PC-3 (cell line): ENCODE measurements around the gene TEC. TPM values are rescaled to one million over a fixed set of nuclear protein-coding genes. Genes with fewer than 3 reads are reported as not detected.

Source experiments
- ATAC-seq: fragments of 200-7000 bp; cut with Tn5 transposase; 2 replicates; pipeline ENCODE4 v1.9.1; 2020; ENCODE audit warnings: mild to moderate bottlenecking, moderate library complexity
- BruUV-seq: library from RNA; stranded (reverse); fragments of 400-500 nt; replicated peaks from 2 replicates; lab custom pipeline; 2021; lab: Mats Ljungman, UMichigan
- CTCF ChIA-PET: fragments of 300-600 bp; sonication (Branson Sonifier 250); formaldehyde crosslinking; loops from one replicate; lab custom pipeline; 2022; ENCODE audit warnings: antibody characterized with exemption; lab: Charles Lee
- POLR2A ChIA-PET: fragments of 300-600 bp; sonication (Branson Sonifier 250); formaldehyde crosslinking; loops from one replicate; lab custom pipeline; 2022; ENCODE audit warnings: antibody characterized with exemption; ENCODE audit not compliant: unreplicated experiment; lab: Charles Lee
- DNase-seq: peaks from one replicate; pipeline ENCODE4 v3.0.0-alpha.2; 2015
- H2AFZ ChIP-seq: fragments of 300-600 bp; sonication (generic); 2 replicates; pipeline ENCODE4 v1.6.0; 2016; ENCODE audit warnings: antibody characterized with exemption, low read length
- H3F3A ChIP-seq: fragments of 300-600 bp; sonication (generic); one replicate; pipeline ENCODE4 v1.6.0; 2017; ENCODE audit warnings: antibody characterized with exemption, low read length, control low read depth, mild to moderate bottlenecking; ENCODE audit not compliant: unreplicated experiment
- H3K27ac ChIP-seq: fragments of 300-600 bp; sonication (generic); 2 replicates; pipeline ENCODE4 v1.5.1; 2016; ENCODE audit warnings: mild to moderate bottlenecking, low read length
- H3K27me3 ChIP-seq: fragments of 300-600 bp; sonication (generic); 2 replicates; pipeline ENCODE4 v1.6.1; 2016; ENCODE audit warnings: low read length, mixed read lengths
- H3K36me3 ChIP-seq: fragments of 300-600 bp; sonication (generic); 2 replicates; pipeline ENCODE4 v1.6.1; 2016; ENCODE audit warnings: low read depth, mixed run types, low read length, mixed read lengths
- H3K4me1 ChIP-seq: fragments of 300-600 bp; sonication (generic); 2 replicates; pipeline ENCODE4 v1.5.1; 2016; ENCODE audit warnings: low read length; ENCODE audit not compliant: insufficient read depth
- H3K4me2 ChIP-seq: fragments of 300-600 bp; sonication (generic); 2 replicates; pipeline ENCODE4 v1.6.0; 2016; ENCODE audit warnings: low read length
- H3K4me3 ChIP-seq: fragments of 300-600 bp; sonication (generic); 2 replicates; pipeline ENCODE4 v1.5.1; 2016; ENCODE audit warnings: mild to moderate bottlenecking, low read length, mixed read lengths
- H3K79me2 ChIP-seq: fragments of 300-600 bp; sonication (generic); 2 replicates; pipeline ENCODE4 v1.6.1; 2017; ENCODE audit warnings: low read length, mixed read lengths
- H3K9ac ChIP-seq: fragments of 300-600 bp; sonication (generic); 2 replicates; pipeline ENCODE4 v1.6.0; 2016; ENCODE audit warnings: mild to moderate bottlenecking, low read length
- H3K9me2 ChIP-seq: fragments of 300-600 bp; sonication (generic); replicated peaks from 2 replicates; pipeline ENCODE4 v1.6.1; 2016; ENCODE audit warnings: mixed run types, low read length, mixed read lengths
- H3K9me3 ChIP-seq: fragments of 300-600 bp; sonication (generic); 2 replicates; pipeline ENCODE4 v1.6.1; 2016; ENCODE audit warnings: low read length, mixed read lengths
- H4K20me1 ChIP-seq: fragments of 300-600 bp; sonication (generic); 2 replicates; pipeline ENCODE4 v1.6.1; 2016; ENCODE audit warnings: low read length, mixed read lengths
- CTCF ChIP-seq: fragments of 300-600 bp; sonication (generic); conservative IDR thresholded peaks from 2 replicates; pipeline ENCODE4 v1.5.1; 2017; ENCODE audit warnings: antibody characterized with exemption, low read depth, mild to moderate bottlenecking, low read length
- EZH2 ChIP-seq: fragments of 300-600 bp; sonication (generic); IDR thresholded peaks from one replicate; pipeline ENCODE4 v1.6.1; 2017; ENCODE audit warnings: antibody characterized with exemption, mild to moderate bottlenecking, low read length; ENCODE audit not compliant: unreplicated experiment
- EZH2phosphoT487 ChIP-seq: fragments of 300-600 bp; sonication (generic); IDR thresholded peaks from 2 replicates; pipeline ENCODE4 v1.6.1; 2018; ENCODE audit warnings: mild to moderate bottlenecking, antibody characterized with exemption, low read length, borderline replicate concordance
- intact Hi-C: fragments of 100-400 bp; cut with micrococcal nuclease; formaldehyde crosslinking; loops from 2 replicates; pipeline ENCODE4 v1.9.0; 2023
- total RNA-seq: library from RNA; depleted of rRNA; stranded (reverse); fragments of >200 nt; gene quantifications from 2 replicates; pipeline ENCODE4 v1.2.3, GENCODE V29; 2014

The TEC gene
- total RNA-seq, 1 experiment from 2014 or later: 10.4 TPM

DNA sequence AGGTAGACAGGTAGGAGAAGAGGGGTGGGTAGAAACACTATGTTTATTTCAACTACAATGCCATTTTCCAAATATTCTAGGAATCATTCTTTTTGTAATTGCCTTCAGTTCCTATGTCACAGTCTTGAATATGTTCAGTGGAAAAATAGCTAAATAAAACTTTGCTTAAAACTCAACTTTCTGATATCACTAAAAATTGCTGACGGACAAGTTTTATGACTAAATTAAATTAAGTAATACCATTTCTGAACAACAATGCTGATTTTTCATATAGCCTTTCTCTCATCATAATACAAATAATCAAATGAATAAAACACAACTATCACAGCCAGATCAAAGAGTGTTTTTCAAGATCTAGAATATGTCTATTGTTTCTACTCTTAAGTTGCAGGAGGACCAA is 53.1 kb downstream of the TEC start:
- ChIA-PET POLR2A (no interaction called here), CTCF (no interaction called here)
- H3K9ac ChIP-seq: no peak overlapping the region
- no peaks in the 10 kb centered on the region for H3K27me3 ChIP-seq
- H3K27ac ChIP-seq: no peak overlapping the region
- DNase-seq: no peak
- H2AFZ ChIP-seq: no peak overlapping the region
- no peak for ATAC-seq
- no peaks in the 10 kb centered on the region for H3K4me1 ChIP-seq
- intact Hi-C loops: no loop called here
- TF ChIP-seq EZH2 (no peak), CTCF (no peak), EZH2phosphoT487 (no peak)
- no peaks in the 10 kb centered on the region for H3K9me2 ChIP-seq
- no peaks in the 10 kb centered on the region for H4K20me1 ChIP-seq
- no peaks in the 10 kb centered on the region for H3K36me3 ChIP-seq
- H3K4me2 ChIP-seq: no peak overlapping the region
- no peaks in the 10 kb centered on the region for H3K9me3 ChIP-seq
- H3K79me2 ChIP-seq: no peaks in the 10 kb centered on the region
- H3F3A ChIP-seq: no peaks in the 10 kb centered on the region
- BruUV-seq: no TSS peak
- no peak overlapping the region for H3K4me3 ChIP-seq

- ATAC-seq (no peak), DNase-seq (no peak)
- Histone ChIP-seq H3K4me2 (no peak overlapping the region), H4K20me1 (no peaks in the 10 kb centered on the region), H3K36me3 (no peaks in the 10 kb centered on the region), H3K27me3 (no peaks in the 10 kb centered on the region), H3F3A (no peaks in the 10 kb centered on the region), H3K9me2 (no peaks in the 10 kb centered on the region), H3K79me2 (no peaks in the 10 kb centered on the region), H2AFZ (no peak overlapping the region), H3K4me3 (no peak overlapping the region), H3K9me3 (no peaks in the 10 kb centered on the region), H3K4me1 (no peaks in the 10 kb centered on the region), H3K27ac (no peak overlapping the region), H3K9ac (no peak overlapping the region)
- no TSS peak for BruUV-seq
- ChIA-PET CTCF (no interaction called here), POLR2A (no interaction called here)
- intact Hi-C loops: no loop called here
- no peak for TF ChIP-seq CTCF
- no peak for TF ChIP-seq EZH2phosphoT487
- TF ChIP-seq EZH2: no peak
These were observed 53.7 kb downstream of the TEC start for GRCh38 chr4:48215977-48216376.

DNA sequence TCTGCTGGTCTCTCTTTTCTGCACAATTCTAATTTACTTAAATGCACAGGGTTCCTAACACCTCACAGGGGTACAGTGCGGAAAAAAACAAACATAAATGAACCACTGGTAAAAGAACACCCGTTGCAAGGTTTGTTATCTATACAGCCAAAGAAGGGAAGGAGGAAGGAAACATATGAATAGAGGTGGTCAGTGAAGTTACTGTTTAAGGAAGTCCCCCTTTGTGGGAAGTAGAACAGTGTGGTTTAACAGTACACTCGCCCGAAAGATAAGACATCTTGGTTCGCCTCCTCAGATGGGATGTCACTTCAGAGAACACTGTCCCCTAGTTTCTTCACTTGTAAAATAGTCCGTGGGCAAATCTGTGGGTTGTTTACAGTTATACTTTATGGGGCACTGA is 57.5 kb downstream of the TEC start:
- Histone ChIP-seq H3F3A (no peaks in the 10 kb centered on the region), H2AFZ (no peak overlapping the region), H3K9me3 (no peaks in the 10 kb centered on the region), H3K9ac (no peak overlapping the region), H3K27me3 (no peaks in the 10 kb centered on the region), H3K4me2 (no peak overlapping the region), H3K79me2 (no peaks in the 10 kb centered on the region), H4K20me1 (no peaks in the 10 kb centered on the region), H3K27ac (no peak overlapping the region), H3K9me2 (no peaks in the 10 kb centered on the region), H3K4me1 (no peaks in the 10 kb centered on the region), H3K4me3 (no peak overlapping the region), H3K36me3 (no peaks in the 10 kb centered on the region)
- no peak for DNase-seq
- BruUV-seq: no TSS peak
- ATAC-seq: no peak
- ChIA-PET POLR2A (no interaction called here), CTCF (no interaction called here)
- intact Hi-C loops: no loop called here
- no peak for TF ChIP-seq EZH2phosphoT487
- no peak for TF ChIP-seq EZH2
- no peak for TF ChIP-seq CTCF
